Measurements from ENCODE around the gene CADM2.

The CADM2 gene

DNA sequence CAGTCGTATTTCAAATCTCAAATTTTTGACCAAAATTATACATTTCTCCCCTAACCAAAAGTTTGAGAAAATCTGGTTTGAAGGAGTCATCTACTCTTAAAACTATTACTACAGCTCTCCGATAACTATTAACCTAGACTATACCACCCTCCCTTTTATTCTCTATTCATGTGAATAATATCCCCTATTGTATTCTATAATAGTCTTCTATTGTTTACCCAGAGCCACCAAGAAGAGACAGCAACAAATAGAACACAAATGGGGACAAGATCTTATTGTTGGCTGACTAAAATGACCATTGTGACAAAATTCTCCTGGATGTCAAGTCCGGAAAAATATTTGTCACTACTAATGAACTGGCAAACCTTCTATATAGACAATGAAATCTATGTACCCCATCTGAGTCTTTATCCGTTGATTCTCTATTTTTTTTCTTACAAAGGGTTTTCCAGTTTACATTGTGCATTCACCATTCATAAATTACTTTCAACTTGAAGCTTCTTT is 618.0 kb downstream of the CADM2 start:
- FAIRE-seq = no peak

DNA sequence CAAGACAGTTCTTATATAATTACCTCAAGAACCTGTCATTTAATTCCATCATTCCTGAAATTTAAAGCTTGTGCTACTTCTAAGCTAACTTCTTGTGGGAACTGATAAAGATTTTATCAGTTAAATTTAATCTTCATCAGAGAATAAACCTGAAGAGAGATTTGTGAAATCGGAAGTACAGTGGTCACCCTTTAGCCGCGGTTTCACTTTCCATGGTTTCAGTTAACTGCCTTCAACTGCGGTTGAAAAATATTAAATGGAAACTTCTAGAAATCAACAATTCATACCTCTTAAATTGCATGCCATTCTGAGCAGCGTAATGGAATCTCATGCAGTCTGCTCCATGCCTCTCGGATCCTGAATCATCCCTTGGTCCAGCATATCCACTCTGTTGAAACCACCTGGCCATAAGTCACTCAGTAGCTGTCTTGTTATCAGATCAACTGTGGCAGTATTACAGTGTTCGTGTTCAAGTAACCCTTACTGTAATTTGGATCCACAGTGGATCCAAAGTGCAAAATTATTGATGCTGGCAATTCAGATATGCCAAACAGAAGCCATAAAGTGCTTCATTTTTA is 626.1 kb downstream of the CADM2 start:
- FAIRE-seq = no peak

DNA sequence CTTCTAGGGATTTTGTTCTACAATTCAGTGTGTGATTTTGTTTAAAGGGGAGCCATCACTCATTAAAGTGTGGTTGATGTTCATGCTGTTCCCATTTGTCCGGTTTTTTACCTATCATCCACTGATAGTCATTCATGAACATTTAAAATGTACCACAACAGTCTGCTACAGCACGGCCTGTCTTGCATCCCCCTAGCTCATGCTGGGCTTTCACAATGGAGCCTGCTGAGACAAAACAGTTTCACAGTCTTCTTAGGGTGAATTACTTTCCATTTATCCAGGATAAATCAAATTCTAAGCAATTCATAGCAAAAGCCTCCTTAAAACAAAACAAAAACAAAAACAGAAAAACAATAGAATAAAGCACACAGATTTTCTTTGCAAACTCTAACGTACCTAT is 627.2 kb downstream of the CADM2 start:
- FAIRE-seq = no peak

DNA sequence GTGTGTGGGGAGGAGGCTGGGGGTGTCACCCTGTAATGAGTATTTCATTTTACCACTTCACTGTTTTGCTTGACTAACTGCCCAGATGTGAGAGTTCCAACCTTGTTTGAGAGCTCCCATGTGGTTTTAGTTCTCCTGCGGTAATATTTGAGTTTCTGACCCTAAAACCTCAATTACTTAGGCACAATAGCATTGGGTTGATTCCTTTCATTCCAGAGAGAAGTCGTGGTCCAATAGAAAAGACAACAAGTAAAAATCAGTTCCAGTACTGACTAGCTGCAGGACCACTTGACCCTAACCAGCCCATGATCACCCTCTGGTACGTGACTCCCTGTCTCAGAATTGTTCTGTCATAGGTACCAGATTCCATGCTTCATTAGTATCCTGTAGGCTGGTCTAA is 630.4 kb downstream of the CADM2 start:
- FAIRE-seq = no peak

DNA sequence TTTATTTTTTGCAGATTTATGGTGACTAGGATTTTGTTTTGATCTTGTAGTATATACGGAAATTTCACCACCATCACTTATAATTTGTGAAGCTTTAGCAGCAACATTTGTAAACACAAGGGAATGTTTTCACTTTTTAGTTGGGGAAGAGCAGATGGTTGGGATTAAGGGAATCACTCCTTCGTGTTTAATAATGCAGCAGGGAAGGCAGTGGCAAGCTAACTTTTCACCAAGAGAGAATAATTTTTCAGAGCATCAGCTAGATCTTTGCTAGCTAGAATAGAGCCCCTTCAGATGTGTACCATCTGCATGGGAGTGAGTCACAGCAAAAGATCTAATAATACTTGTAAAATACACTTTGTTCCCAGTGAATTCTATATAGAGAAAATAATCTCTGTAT is 632.7 kb downstream of the CADM2 start:
- FAIRE-seq = no peak

DNA sequence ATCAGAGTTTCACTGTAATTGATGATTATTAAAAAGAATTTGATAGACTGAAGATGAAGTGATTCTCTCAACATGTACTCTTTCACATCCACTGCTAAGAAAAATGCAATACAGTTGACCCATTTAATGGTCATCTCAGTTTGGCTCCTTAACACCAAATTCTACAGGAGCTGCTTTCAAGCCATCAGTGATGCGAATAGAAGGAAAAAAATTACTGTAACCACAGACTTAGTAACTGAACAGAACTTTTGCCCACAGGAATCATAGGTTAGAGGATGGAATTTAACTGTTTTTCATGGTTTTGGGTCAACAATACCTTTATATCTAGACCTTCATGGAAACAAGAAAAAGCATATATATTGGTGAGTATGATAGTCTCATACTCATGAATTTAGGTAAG is 633.5 kb downstream of the CADM2 start:
- FAIRE-seq = no peak

DNA sequence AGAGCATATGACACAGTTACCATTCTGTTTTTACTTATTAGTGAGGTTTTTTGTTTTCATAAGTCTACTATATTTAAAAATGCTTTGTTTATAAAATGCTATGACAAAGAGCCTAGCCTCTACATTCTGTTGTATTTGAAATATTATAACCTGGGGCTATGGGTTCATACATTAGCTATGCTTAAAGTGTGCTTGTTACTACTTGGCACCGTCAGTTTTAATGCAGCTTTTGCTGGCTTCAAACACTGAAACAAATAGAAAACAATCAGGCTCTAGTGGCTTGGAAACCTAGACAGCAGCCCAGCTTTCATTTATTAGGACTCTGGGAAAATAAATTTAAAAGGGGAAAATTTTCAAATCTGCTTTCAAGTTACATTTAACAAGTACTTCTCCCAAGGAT is 635.9 kb downstream of the CADM2 start:
- FAIRE-seq = no peak

DNA sequence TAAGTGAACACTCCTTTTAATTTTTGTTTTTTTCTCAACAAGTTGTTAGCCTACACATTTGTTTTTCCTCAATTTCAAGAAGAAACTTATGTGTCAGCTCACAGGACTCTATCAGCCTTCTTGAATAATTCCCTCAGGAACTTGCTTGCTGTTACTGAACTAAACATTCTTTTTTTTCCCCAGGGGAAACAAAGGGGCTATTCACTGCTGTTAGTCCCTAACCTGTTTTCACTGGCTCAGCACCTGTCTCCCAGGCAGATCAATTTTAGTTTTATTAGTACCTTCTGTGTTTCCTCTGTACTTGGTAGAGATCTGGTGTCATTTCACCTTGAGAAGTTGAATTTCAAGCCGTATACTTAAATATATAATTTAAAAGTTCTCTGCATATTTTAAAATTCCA is 644.6 kb downstream of the CADM2 start:
- no peak for FAIRE-seq

DNA sequence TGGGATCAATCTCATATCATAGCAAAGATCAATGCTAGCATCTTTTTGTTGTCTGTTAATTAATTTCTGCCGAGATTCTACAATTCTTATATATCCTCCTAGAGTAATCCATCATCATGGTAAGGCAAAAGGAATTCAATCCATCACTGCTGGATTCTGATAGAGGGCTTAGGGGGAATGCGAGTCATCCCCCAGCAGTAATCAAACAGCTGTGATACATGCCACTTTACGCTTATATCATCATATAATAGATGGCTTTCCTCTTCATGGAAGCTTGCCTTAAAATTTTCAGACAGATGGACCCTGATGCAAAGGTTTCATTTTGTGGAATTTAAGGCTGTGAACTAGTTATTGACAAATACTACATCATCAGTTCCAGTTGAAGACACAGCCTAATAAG is 645.9 kb downstream of the CADM2 start:
- no peak for FAIRE-seq

DNA sequence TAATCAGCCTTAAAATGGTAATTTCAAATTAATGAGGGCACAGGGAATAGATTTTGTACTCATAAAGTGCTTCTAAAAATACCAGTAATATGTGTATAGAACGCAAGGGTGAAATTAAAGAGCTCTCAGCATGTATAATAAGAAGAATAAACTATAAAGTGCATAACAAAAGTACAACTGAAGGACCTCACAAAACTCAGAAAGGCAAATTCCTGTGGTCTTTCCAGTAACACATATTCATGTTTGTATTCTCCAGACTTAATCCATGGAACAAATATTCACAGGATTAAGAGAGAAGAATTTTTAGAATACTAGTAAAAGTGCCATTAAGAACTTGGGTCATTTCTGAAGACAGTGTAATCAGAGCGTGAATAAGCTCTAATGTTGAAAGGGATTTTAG is 646.3 kb downstream of the CADM2 start:
- no peak for FAIRE-seq

DNA sequence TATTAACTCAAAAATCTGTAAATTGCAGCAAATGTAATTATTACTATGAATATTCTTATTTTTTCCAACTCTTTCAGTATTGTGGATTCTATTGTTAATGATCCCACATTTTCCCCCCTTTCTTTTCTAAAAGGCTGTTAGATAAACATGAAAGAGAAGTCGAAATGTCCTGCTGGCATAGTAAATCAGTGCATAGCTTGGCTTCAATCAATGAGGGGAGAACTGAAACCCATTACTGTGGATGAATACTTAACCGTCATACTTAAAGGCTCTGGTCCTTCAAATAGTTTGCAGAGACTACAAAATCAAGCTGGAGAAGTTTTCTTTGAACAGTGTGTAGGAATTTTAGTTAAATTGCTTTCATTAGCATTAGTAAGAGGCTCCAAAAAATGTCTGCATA is 667.9 kb downstream of the CADM2 start:
- FAIRE-seq = no peak

DNA sequence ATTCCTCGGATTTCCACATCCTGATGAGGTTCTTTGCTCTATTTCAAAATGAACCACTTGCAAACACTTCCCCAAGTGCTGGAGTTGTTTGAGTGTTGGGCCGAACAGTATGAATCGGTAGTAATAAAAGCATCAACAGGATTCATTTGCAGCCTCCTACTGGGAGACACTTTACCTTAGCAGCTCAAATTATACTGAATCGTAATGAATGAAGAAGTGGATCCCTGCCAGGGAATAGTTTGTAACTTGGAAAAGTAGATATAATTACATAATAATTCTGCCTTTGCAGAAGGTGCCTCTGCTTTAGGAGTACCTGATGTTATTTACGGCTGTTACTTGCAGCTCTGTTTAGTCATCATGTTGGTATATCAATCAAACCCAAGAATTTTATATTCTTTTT is 669.1 kb downstream of the CADM2 start:
- no peak for FAIRE-seq

DNA sequence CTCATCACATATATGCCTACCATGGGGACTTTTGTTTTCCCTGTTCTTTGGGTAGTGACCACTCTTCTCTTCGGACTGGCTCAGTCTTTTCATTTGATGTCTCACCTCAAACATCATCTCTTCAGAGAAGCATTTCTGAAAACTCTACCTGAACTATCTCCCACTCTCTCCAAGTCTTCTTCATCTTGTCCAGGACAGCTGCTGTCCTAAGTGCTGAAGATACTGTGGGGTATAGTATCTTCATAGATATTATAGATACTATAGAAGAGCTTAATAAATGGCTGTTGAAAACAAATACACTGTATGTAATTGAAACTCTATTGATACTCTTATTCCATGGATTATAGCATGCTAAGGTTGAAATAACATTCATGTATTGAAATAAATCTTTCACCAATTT is 672.3 kb downstream of the CADM2 start:
- no peak for FAIRE-seq

DNA sequence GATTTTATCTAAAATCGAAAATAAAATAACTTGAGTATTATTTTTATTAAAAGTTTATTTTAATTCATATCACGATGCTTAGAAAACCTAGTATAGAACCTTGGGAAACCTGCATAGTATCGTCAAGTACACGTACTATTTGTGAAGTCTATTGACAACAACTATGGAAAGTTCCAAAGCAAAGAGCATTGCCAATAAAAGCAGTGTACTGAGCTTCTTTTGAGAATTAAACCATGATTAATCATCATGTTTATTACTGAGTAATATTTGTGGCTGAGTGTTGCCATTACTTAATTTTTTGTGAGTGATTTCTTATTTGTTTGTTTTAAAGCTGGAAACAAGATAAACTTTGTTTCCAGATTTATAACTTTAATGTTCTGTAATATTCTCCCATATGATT is 674.1 kb downstream of the CADM2 start:
- FAIRE-seq = no peak

DNA sequence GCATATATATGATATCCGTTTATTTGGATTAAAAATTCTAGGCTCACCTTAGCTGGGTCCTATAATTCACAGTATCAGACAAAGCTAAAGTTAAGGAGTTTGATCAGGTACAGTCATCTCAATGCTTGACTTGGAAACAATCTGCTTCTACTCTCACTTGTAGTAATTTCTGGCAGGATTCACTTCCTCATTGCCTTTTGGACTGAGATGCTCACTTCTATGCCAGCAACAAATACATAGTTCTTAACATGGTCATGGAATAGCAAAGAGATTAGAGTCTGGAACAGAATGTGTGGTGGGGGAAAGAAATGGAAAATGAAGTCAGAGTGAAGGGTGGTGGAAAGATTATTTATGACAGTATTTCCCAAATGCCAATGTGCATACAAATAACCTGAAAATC is 693.6 kb downstream of the CADM2 start:
- FAIRE-seq = no peak

DNA sequence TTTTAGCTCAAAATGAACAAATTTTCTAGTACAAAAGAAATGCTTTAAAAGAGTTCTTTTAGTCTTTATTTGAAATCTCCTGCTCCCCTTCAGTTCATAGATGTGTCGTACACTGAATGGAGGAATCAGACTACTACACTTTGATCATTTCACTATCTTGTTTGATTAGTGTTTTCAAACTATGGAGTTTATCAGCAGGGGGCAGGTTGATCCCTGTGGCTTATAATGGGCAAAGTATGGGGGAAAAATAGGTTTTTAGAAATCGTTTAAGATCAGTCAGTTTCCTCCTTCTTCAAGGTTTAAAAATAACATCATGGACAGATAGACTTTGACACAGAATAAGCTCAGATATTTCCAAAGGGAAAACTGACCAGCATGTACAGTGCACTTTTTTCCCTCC is 701.7 kb downstream of the CADM2 start:
- FAIRE-seq = no peak

DNA sequence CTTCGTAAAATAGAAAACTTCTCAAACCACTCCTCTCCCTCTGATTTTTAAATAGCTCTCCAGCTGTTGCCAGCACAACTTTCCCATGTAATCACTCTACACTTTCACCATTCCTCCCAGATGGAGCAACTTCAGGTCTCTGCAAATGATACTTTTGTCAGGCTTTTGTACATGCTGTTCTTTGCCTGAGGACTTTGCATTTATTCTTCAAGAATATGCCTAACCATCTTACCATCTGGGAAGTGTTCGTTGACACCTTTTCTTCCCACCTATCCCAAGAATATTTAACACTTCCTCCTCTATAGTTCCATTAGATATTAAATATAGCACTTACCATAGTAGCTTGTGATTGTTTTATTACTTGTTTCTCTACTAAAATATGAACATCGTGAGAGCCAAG is 703.7 kb downstream of the CADM2 start:
- no peak for FAIRE-seq

DNA sequence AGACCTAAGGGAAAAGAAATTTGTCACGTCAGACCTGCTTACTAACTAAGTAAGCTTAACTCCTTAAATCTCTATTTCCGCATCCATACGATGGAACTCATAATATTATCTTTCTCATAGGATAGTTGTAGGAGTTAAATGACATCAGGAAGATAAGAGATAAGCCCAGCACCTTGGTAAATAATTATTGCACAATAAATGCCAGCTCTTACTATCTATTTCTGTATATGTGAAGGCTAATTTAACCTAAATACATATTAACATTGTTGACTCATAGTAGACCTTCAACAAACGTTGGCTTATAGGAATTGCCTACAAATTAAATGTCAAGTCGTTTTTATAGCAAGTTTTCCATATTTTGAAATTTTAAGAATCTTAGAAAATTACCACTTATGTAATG is 709.0 kb downstream of the CADM2 start:
- FAIRE-seq = no peak

DNA sequence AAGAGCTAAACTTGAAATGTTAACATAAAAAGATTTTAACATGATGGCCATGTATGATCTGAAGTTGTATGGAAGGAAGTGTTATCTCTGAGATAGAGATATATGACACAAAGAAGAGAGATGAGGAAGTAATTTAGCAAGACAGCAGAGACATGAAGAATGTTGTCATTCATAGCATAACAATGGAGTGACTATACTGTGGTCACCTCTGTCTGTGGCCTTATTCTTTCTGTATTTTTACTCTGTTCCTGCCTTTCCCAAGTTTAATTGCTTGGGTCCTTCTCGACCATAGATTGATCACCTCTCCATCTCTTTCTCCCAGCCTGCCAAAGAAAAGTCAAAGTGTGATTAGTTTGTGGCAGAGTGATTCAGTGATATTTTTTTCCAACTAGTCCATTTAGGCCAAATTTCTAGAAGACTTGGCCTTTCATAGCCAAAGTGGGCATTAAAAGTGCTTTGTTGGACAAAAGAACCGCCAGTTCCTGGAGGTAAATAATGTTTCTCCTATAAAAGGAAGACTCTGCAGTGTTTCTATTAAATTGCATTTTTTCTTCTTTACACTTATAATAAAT is 711.9 kb downstream of the CADM2 start:
- FAIRE-seq = no peak

DNA sequence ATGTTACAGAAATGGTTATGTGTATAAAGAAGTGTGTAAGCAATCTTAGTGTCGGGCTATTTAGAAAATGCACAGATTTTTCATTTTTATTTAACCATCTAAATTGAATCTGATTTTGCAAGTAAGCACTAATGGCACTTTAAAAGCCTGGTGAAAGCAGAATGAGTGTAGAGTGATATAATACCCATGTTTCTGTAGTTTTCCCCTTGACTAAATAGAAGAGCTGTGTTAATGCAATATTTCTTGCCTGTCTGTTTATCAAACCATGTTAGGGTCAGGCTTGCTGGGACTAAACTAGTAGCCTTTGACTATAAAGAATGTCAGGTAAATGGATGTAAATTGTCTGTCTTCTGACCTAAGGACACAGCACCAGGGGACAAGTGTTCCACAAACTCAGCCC is 714.0 kb downstream of the CADM2 start:
- FAIRE-seq = no peak

DNA sequence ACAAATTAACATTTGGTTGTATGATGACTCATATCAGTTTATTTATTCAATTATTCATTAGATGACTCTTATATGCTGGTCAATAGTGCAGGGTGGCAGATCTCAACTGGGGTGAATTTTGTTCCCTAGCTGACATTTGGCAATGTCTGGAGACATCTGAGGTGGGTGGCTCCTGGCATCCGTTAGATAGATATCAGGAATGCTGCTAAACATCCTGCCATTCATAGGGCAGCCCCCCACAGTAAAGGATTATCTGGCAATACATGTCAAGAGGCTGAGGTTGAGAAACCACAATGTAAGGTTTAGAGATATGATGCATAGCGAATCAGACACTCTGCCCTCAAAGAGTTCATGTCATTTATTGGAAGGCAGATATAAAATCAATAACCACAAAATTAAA is 719.9 kb downstream of the CADM2 start:
- FAIRE-seq = no peak

DNA sequence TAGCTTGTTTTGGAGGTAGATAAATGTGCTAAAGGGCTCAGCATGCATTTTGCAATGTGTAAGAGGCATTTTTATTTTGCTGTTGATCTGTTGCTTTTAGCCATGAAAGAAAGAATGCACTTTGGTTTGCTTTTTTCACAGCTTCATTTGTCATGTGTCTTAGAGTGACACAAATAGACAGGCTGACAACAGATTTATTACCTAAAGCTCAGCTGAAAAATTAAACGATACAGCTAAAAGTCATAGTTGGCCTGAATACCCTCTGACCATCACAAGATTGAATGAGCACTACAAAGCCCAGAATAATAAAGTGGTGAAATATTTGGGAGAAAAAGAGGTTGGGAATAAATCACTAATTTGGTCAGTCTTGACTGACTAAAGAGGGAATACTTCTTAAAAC is 723.1 kb downstream of the CADM2 start:
- FAIRE-seq = no peak

DNA sequence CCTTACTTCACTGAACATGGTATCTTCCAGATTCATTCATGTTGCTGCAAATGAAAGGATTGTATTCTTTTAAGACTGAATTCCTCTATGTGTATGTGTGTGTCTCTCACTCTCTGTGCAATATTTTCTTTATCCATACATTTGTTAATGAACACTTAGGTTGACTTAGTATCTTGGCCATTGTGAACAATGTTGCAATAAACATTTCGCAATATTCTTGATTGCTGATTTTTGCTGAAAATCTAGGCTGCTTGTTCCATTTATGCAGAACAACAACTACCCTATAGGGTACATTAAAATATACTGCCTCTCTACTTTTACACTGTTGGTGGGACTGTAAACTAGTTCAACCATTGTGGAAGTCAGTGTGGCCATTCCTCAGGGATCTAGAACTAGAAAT is 732.4 kb downstream of the CADM2 start:
- no peak for FAIRE-seq

DNA sequence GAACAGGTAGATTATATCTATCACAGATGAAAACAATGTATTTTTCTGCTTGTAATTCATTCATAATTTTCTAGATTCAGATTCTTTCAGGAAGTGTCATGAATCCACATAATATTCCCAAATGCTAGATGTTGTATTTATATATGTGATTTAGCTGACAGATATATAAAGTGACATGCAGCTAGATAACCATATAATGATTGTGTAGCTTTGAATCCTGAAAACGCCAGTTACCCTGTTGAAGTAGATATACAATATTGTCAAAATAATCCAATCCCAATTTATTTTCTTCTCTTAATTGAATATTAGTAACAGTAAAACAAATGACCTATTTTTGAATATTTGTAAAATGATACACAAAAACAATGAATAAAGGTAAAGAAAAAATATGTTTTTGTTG is 738.4 kb downstream of the CADM2 start:
- no peak for FAIRE-seq

DNA sequence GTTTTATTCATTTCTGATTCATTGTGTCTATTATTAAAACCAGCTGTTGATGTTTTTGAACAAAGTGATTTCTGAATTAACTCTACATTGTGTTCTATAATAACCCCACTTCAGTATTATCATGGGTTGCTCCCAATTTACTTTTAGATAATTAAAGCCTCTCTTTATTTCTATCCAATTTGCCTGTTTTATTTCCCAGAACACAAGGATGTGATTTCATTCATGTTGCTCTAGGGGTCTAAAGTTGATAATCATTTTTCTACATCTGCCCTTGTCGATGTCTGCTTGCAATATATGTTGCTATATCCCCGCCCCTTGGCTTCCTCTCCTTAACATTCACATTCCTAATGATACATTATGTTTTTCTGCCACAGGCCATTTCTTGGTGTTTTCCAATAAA is 747.3 kb downstream of the CADM2 start:
- FAIRE-seq = no peak

Measured in A204.1 (cell line).